ENCODE measurements around the gene SAE1. TPM values are rescaled to one million over a fixed set of nuclear protein-coding genes. Genes with fewer than 3 reads are reported as not detected.

Gene SAE1
- polyA plus RNA-seq, 2 of the 4 experiments (the other 2 are of a cell fraction), result 206 to 249 TPM

DNA sequence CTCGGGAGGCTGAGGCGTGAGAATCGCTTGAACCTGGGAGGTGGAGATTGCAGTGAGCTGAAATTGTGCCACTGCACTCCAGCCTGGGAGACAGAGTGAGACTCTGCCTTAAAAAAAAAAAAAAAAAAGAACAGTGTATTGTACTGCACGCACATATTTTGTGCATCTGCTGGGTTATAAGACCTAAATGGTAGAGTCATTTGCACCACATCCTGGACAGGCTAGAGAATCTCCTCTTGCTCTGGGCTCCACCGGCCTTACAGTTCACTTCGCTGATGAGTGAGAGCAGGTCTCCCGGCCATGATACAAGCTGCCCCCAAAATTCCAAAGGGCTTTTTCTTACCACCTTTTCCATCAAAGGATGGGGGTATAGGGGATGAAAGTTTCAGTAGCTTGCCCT is 7.2 kb upstream of the SAE1 start (continued):
- TF ChIP-seq, protein P1, sequence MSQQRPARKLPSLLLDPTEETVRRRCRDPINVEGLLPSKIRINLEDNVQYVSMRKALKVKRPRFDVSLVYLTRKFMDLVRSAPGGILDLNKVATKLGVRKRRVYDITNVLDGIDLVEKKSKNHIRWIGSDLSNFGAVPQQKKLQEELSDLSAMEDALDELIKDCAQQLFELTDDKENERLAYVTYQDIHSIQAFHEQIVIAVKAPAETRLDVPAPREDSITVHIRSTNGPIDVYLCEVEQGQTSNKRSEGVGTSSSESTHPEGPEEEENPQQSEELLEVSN (IDR thresholded peaks at IDR 0.05; ENCODE audit: borderline replicate concordance, low read depth), result no peak
- TF ChIP-seq, protein P2, sequence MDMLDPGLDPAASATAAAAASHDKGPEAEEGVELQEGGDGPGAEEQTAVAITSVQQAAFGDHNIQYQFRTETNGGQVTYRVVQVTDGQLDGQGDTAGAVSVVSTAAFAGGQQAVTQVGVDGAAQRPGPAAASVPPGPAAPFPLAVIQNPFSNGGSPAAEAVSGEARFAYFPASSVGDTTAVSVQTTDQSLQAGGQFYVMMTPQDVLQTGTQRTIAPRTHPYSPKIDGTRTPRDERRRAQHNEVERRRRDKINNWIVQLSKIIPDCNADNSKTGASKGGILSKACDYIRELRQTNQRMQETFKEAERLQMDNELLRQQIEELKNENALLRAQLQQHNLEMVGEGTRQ (IDR thresholded peaks at IDR 0.05), result no peak
- TF ChIP-seq RCOR1 (IDR thresholded peaks at IDR 0.05; ENCODE audit: low read depth, low read length) (no peak), EHMT2 (IDR thresholded peaks at IDR 0.05; ENCODE audit: low read depth) (no peak), HOXB13 (CRISPR knock-in tag; IDR thresholded peaks at IDR 0.05; ENCODE audit: low read depth) (no peak), KDM5A (IDR thresholded peaks at IDR 0.05) (no peak), CEBPB (IDR thresholded peaks at IDR 0.05) (no peak)
- TF ChIP-seq, protein P3, sequence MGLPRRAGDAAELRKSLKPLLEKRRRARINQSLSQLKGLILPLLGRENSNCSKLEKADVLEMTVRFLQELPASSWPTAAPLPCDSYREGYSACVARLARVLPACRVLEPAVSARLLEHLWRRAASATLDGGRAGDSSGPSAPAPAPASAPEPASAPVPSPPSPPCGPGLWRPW (IDR thresholded peaks at IDR 0.05), result no peak

DNA sequence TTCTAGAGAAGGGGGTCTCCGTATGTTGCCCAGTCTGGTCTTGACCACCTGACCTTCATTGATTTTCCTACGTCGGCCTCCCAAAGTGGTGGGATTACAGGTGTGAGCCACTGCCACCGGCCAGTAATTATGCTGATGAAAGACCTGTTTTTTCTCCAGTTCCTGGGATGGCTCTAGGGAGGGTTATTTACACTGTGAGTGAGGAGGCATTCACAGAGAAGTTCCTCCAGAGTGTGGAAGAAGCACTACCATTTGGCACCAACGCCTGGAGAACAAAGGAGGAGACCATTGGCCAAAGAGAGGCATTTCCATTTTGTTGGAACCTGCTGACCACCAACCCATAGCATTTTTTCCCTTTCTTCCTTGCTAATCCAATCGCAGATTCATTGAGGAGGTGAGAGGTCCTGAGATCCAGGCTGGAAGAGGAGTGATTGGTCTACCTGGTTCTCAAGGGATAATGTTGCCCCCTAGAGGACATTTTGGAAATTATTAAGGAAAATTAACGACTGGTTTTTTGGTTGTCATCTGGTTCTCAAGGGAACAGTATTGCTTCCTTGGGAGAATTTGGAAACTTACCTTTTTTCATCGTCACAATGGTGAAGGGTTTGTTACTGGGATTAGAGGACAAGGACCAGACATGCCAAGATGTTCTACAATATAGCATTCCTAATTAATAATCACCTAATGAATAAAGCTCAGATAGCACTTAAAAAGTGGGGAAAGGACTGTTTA is 5.5 kb upstream of the SAE1 start:
- TF ChIP-seq MYC (IDR thresholded peaks at IDR 0.05; ENCODE audit: borderline replicate concordance, low read length) (no peak), BHLHE40 (IDR thresholded peaks at IDR 0.05; ENCODE audit: low read depth, low read length) (no peak), GATA3 (IDR thresholded peaks at IDR 0.05; ENCODE audit: borderline replicate concordance) (no peak), KDM5A (IDR thresholded peaks at IDR 0.05) (no peak), EHMT2 (IDR thresholded peaks at IDR 0.05; ENCODE audit: low read depth) (no peak), JUN (IDR thresholded peaks at IDR 0.05) (no peak), FOSL2 (IDR thresholded peaks at IDR 0.05) (no peak), FOSL2 (CRISPR knock-in tag; IDR thresholded peaks at IDR 0.05) (no peak), FOSB (CRISPR knock-in tag; IDR thresholded peaks at IDR 0.05) (no peak), POLR2AphosphoS2 (conservative IDR thresholded peaks at IDR 0.05; ENCODE audit: low read length) (no peak), SMC3 (IDR thresholded peaks at IDR 0.05) (peak; percentile 85), EP300 (IDR thresholded peaks at IDR 0.05) (no peak), MAZ (IDR thresholded peaks at IDR 0.05; ENCODE audit: borderline replicate concordance, low read depth, low read length) (no peak), TFCP2L1 (CRISPR knock-in tag; IDR thresholded peaks at IDR 0.05) (no peak), RAD21 (conservative IDR thresholded peaks at IDR 0.05 in 1 of 2, IDR thresholded peaks at IDR 0.05 in 1 of 2) (peak; percentile 91 to 95), MAFK (IDR thresholded peaks at IDR 0.05; ENCODE audit: partially characterized antibody) (no peak), ZC3H11A (IDR thresholded peaks at IDR 0.05) (no peak)
- TF ChIP-seq, protein P4, sequence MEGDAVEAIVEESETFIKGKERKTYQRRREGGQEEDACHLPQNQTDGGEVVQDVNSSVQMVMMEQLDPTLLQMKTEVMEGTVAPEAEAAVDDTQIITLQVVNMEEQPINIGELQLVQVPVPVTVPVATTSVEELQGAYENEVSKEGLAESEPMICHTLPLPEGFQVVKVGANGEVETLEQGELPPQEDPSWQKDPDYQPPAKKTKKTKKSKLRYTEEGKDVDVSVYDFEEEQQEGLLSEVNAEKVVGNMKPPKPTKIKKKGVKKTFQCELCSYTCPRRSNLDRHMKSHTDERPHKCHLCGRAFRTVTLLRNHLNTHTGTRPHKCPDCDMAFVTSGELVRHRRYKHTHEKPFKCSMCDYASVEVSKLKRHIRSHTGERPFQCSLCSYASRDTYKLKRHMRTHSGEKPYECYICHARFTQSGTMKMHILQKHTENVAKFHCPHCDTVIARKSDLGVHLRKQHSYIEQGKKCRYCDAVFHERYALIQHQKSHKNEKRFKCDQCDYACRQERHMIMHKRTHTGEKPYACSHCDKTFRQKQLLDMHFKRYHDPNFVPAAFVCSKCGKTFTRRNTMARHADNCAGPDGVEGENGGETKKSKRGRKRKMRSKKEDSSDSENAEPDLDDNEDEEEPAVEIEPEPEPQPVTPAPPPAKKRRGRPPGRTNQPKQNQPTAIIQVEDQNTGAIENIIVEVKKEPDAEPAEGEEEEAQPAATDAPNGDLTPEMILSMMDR (IDR thresholded peaks at IDR 0.05), result peak; percentile 95
- TF ChIP-seq, protein P5, sequence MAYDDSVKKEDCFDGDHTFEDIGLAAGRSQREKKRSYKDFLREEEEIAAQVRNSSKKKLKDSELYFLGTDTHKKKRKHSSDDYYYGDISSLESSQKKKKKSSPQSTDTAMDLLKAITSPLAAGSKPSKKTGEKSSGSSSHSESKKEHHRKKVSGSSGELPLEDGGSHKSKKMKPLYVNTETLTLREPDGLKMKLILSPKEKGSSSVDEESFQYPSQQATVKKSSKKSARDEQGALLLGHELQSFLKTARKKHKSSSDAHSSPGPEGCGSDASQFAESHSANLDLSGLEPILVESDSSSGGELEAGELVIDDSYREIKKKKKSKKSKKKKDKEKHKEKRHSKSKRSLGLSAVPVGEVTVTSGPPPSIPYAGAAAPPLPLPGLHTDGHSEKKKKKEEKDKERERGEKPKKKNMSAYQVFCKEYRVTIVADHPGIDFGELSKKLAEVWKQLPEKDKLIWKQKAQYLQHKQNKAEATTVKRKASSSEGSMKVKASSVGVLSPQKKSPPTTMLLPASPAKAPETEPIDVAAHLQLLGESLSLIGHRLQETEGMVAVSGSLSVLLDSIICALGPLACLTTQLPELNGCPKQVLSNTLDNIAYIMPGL (CRISPR knock-in tag; IDR thresholded peaks at IDR 0.05; ENCODE audit: borderline replicate concordance), result no peak
- TF ChIP-seq, protein P1 (IDR thresholded peaks at IDR 0.05; ENCODE audit: borderline replicate concordance, low read depth), result no peak
- TF ChIP-seq, protein P6, sequence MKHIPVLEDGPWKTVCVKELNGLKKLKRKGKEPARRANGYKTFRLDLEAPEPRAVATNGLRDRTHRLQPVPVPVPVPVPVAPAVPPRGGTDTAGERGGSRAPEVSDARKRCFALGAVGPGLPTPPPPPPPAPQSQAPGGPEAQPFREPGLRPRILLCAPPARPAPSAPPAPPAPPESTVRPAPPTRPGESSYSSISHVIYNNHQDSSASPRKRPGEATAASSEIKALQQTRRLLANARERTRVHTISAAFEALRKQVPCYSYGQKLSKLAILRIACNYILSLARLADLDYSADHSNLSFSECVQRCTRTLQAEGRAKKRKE (CRISPR knock-in tag; IDR thresholded peaks at IDR 0.05; ENCODE audit: low read depth), result no peak
- Histone ChIP-seq H3K4me1 (peaks cover 33% of the 10 kb centered on the region), H3K4me3 (no peak overlapping the region), H3K27ac (peak overlapping the region in 1 of 2 experiments; percentile 51; a peak in 3 of 6 replicates), H3K4me2 (peak overlapping the region; percentile 27; the same call in 2 of the 3 replicates), H3K9me3 (0 out of 3 replicates have a peak, but pooled peaks cover 3% of the 10 kb centered on the region)
- WGBS (ENCODE audit: missing lambda C conversion rate), result 32% methylated on average over 8 of the region's 8 CpGs
- POLR2A ChIA-PET, result interaction anchor here (0.6 to 1.3 kb wide), 2 partner anchors 12 to 46 kb away, joined by 3 to 5 read pairs; partner anchors contain the start of gene ZC3H4
- ATAC-seq (peak; percentile 84 to 85), FAIRE-seq (peak; percentile 98), DNase-seq (ENCODE audit: low read depth in 1 of 2, low spot score in 1 of 2) (peak; percentile 86 to 90)
- CTCF ChIA-PET, result interaction anchor here (0.6 to 12.9 kb wide), 50 partner anchors 10 to 368 kb away, joined by 3 to 128 read pairs (median 5); partner anchors contain the start of genes NPAS1 and ZC3H4
